ENCODE results near the gene LTF. TPM values are rescaled to one million over a fixed set of nuclear protein-coding genes. Genes with fewer than 3 reads are reported as not detected.

The LTF gene
- total RNA-seq, 2 donors from 2014 or later: 8.8 to 8.9 TPM

DNA sequence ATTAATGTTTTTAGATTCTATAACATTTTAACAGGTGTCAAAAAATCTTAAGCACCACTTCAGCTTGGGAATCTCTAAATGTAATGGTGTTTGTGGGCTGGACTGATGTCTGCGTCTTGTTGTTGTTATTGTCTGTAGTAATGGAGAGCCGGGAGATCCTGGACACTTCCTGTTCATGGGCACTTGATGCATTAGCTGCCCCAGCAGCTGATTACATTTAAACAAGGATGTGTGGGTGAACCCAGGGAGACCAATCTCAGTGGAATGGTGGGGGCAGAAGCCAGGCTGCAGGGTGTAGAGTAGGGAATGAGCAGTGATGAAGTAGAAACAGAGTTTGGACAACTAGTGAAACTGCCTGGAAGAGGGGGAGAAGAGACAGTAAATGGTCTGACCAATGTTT is 65.6 kb downstream of the LTF start:
- intact Hi-C loops (cut with DNase I): no loop called here
- Histone ChIP-seq H3K27me3 (no peaks in the 10 kb centered on the region), H3K4me3 (no peak overlapping the region), H3K4me1 (peaks cover 5% of the 10 kb centered on the region), H3K36me3 (replicated peaks in 1 of 2; ENCODE audit: insufficient read depth in 1 of 2, low read depth in 2 of 2) (no peaks in the 10 kb centered on the region), H3K27ac (no peak overlapping the region), H3K9me3 (no peaks in the 10 kb centered on the region)
- ATAC-seq: no peak
- DNase-seq: no peak
- WGBS, 2 donors: 69 to 74% methylated on average over 2 of the region's 2 CpGs
- TF ChIP-seq CTCF (IDR thresholded peaks at IDR 0.05): no peak
- TF ChIP-seq POLR2A (IDR thresholded peaks at IDR 0.05): no peak

DNA sequence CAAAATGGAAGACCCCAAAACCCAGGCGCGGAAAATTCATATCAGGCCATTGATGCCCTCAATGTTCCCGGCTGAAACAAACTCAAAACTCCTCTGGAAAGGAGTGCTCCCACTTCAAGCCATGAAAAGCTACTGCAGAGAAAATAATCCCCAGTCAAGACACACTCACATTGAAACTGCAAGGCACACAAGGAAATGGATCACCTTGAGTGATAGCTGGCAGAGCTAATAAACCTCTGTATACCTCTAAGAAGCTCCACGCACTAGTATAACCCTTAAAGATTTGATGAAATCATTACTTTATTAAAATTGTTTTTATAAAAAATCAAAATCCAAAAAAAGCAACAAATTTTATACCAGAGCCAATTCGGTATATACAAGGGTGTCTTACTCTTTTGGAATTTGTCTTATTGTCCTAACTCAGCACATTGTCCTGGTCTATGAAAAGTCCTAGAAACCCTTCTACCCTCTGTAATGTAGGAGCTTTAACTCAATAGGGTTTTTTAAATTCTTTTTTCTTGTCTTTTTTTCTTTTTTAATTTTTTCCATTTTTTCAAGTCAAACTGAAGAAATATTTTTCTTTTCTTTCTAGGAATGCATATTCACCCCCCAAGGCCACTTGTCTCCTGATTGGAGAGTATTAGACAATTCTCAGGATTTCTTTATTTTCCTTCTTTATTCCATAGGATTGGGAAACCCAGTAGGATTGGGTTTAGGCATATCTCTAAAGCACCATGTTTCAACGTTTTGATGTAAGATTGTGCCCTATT is 66.3 kb downstream of the LTF start:
- ATAC-seq: no peak
- DNase-seq: no peak
- H3K27me3 ChIP-seq: no peaks in the 10 kb centered on the region
- TF ChIP-seq CTCF (IDR thresholded peaks at IDR 0.05): no peak
- WGBS, 2 donors: 86 to 88% methylated on average over 6 of the region's 6 CpGs
- H3K27ac ChIP-seq: no peak overlapping the region
- intact Hi-C loops (cut with DNase I): no loop called here
- H3K4me3 ChIP-seq: no peak overlapping the region
- H3K4me1 ChIP-seq: peaks cover 5% of the 10 kb centered on the region
- H3K9me3 ChIP-seq: no peaks in the 10 kb centered on the region
- H3K36me3 ChIP-seq (replicated peaks in 1 of 2; ENCODE audit: insufficient read depth in 1 of 2, low read depth in 2 of 2): no peaks in the 10 kb centered on the region

DNA sequence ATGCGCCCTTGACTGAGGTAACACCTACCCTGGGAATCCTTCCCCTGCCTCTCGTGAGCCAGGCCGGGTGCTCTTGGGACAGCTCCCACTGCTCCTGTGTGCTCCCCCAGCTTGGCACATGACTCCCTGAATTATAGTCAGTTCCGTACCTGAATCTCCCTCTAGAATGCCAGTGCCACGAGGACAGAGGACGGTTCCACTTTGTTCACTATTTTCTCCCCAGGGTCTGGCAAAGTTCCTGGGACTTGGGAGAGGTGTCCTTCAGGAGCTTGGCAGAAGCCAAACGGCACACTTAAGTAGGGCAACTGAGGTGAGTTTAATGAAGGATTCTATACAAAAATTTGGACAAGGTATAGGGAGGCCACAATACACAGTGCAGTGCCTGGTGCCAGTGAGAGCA is 67.6 kb downstream of the LTF start:
- peak in 1 of 4 donors; percentile 38 for DNase-seq
- H3K9me3 ChIP-seq: no peaks in the 10 kb centered on the region
- TF ChIP-seq CTCF (IDR thresholded peaks at IDR 0.05) (no peak), POLR2A (IDR thresholded peaks at IDR 0.05) (no peak)
- H3K36me3 ChIP-seq (replicated peaks in 1 of 2; ENCODE audit: insufficient read depth in 1 of 2, low read depth in 2 of 2): no peaks in the 10 kb centered on the region
- H3K27ac ChIP-seq: no peak overlapping the region
- H3K27me3 ChIP-seq: no peaks in the 10 kb centered on the region
- H3K4me1 ChIP-seq: peaks cover 5% of the 10 kb centered on the region
- H3K4me3 ChIP-seq: no peak overlapping the region
- no peak for ATAC-seq
- intact Hi-C loops (cut with DNase I): no loop called here
- WGBS, 2 donors: 56% methylated on average over 6 to 7 of the region's 7 CpGs

- no peak for ATAC-seq
- Histone ChIP-seq H3K9me3 (no peaks in the 10 kb centered on the region), H3K4me1 (peaks cover 5% of the 10 kb centered on the region), H3K36me3 (replicated peaks in 1 of 2; ENCODE audit: insufficient read depth in 1 of 2, low read depth in 2 of 2) (no peaks in the 10 kb centered on the region), H3K4me3 (no peak overlapping the region), H3K27ac (no peak overlapping the region), H3K27me3 (no peaks in the 10 kb centered on the region)
- TF ChIP-seq POLR2A (IDR thresholded peaks at IDR 0.05): no peak
- no peak for TF ChIP-seq CTCF (IDR thresholded peaks at IDR 0.05)
- DNase-seq: peak in 1 of 4 donors; percentile 31
- WGBS, 2 donors: 65 to 66% methylated on average over 6 of the region's 6 CpGs
- intact Hi-C loops (cut with DNase I): no loop called here
These were observed 68.8 kb downstream of the LTF start for GRCh38 chr3:46395766-46396530.
